Ovary (tissue), 9 donors: Measurements from ENCODE around the gene MPV17L2. TPM values are rescaled to one million over a fixed set of nuclear protein-coding genes. Genes with fewer than 3 reads are reported as not detected.

Experiments
- DNase-seq, 5 donors: peaks; one replicate each; pipeline ENCODE4 v3.0.0-alpha.2; 2019 to 2020
- H3K27ac ChIP-seq, 2 donors: fragments of 200-600 bp; one replicate each; pipeline versions ENCODE4 v1.5.1 to v1.8.0; 2019 to 2022
- H3K27me3 ChIP-seq: fragments of 200-600 bp; one replicate; pipeline ENCODE4 v1.8.0; 2022
- H3K36me3 ChIP-seq: fragments of 200-600 bp; sonication (generic); one replicate; pipeline ENCODE4 v1.5.1; 2019
- H3K4me1 ChIP-seq: one replicate; pipeline ENCODE4 v1.8.1; 2013; ENCODE audit warnings: mild to moderate bottlenecking, moderate library complexity; ENCODE audit not compliant: insufficient read depth
- H3K4me3 ChIP-seq: fragments of 200-600 bp; sonication (generic); one replicate; pipeline ENCODE4 v1.5.1; 2017
- H3K9me3 ChIP-seq, 2 donors: fragments of 200-600 bp in 1 of 2; sonication (generic) in 1 of 2; one replicate each; pipeline versions ENCODE4 v1.5.1 to v1.8.1; 2013 to 2019; ENCODE audit warnings: mild to moderate bottlenecking in 1 of 2, moderate library complexity in 1 of 2
- CTCF ChIP-seq, 3 donors: fragments of 450-650 bp in 2 of 3; fragments of 200-600 bp in 1 of 3; IDR thresholded peaks; one replicate each; pipeline versions ENCODE4 v1.5.1 to v1.8.0; 2016 to 2022; ENCODE audit warnings: antibody characterized with exemption in 3 of 3, mild to moderate bottlenecking in 1 of 3
- EP300 ChIP-seq: sonication (generic); formaldehyde crosslinking; IDR thresholded peaks from one replicate; pipeline ENCODE4 v1.6.1; 2017; ENCODE audit warnings: antibody characterized with exemption
- POLR2A ChIP-seq: fragments of 450-650 bp; IDR thresholded peaks from one replicate; pipeline ENCODE4 v1.6.1; 2017; ENCODE audit warnings: antibody characterized with exemption, mild to moderate bottlenecking, moderate library complexity
- WGBS, 3 donors: extraction: QIAGEN DNeasy Blood & Tissue Kit in 1 of 3; methylation state at CpG; one replicate each; pipeline versions ENCODE4 v1.1.5 to v1.1.7; 2013 to 2017; 5-methylcytosine and 5-hydroxymethylcytosine counted together
- intact Hi-C, 4 donors: fragments of 100-400 bp; cut with DNase I; formaldehyde crosslinking; loops; one replicate each; pipeline versions ENCODE4 v1.11.0 to v1.15.1; 2022 to 2023
- polyA plus RNA-seq, 2 donors: library from polyadenylated mRNA; stranded (reverse); fragments of 200-250 nt in 1 of 2; fragments of 350-450 nt in 1 of 2; fragmentation: Illumina TruSeq in 1 of 2; extraction: RNeasy Lipid Tissue Mini Kit (QIAGEN cat#74804) in 1 of 2; gene quantifications; one replicate each; pipeline ENCODE4 v1.2.3, GENCODE V29; 2013 to 2014
- total RNA-seq, 7 donors: library from RNA; depleted of rRNA in 2 of 7; stranded (reverse); fragments of >200 nt in 2 of 7; fragmentation: NEBNext Ultra II Directional in 3 of 7; extraction: Animal tissue kit (Norgen Biotek cat#: 25700) in 3 of 7; gene quantifications; one replicate each; pipeline versions ENCODE4 v1.1.0 to v1.2.4, GENCODE V29; 2016 to 2023
- donor health status: DM: no; HTN: no; CAD: no; lungs with moderate emphysema.
- donor health status: DM: no; HTN: no; CAD: no.
- donor health status: Bipolar disorder and iron deficiency.
- donor health status: DM: yes; HTN: yes; CAD: no.
- donor health status: DM: no; HTN: no; CAD: no.
- donor health status: DM: yes; HTN: yes; CAD: no.

MPV17L2 gene
- total and polyA plus RNA-seq, 9 donors: 3.5 to 15.2 (median 8.6) TPM

GRCh38 chr19:18191640-18192062, 1.4 kb upstream of the MPV17L2 start:
- TF ChIP-seq EP300 (no peak), CTCF (IDR thresholded peaks at IDR 0.05) (no peak), POLR2A (peak; percentile 17)
- DNase-seq: no peak
- H3K36me3 ChIP-seq: no peaks in the 10 kb centered on the region
- H3K4me1 ChIP-seq: peaks cover 6% of the 10 kb centered on the region
- intact Hi-C loops: loop anchor here in 3 of 4 donors (2.0 to 10.0 kb wide), 4 partner anchors 61 to 223 kb away; partner anchors contain the start of gene SSBP4 (in 1 of the 3)
- H3K27ac ChIP-seq: peak overlapping the region; percentile 76 to 95
- H3K9me3 ChIP-seq: no peaks in the 10 kb centered on the region
- peak overlapping the region; percentile 57 for H3K4me3 ChIP-seq
- no peaks in the 10 kb centered on the region for H3K27me3 ChIP-seq
- 44 to 51% (median 47%) methylated on average over 5 of the region's 5 CpGs for WGBS, 3 donors

GRCh38 chr19:18193388-18194180, 566 bp downstream of the MPV17L2 start:
- H3K27ac ChIP-seq: peak overlapping the region; percentile 81 to 95
- no peak for TF ChIP-seq CTCF (IDR thresholded peaks at IDR 0.05)
- TF ChIP-seq POLR2A: no peak
- TF ChIP-seq EP300: no peak
- peak in 3 of 5 donors; percentile 63 to 82 (median 77) for DNase-seq
- 2 to 7% (median 5%) methylated on average over 29 to 46 of the region's 46 CpGs for WGBS, 3 donors
- no peaks in the 10 kb centered on the region for H3K9me3 ChIP-seq
- no peaks in the 10 kb centered on the region for H3K36me3 ChIP-seq
- intact Hi-C loops: loop anchor here in 3 of 4 donors (2.0 to 10.0 kb wide), 4 partner anchors 59 to 221 kb away; partner anchors contain the start of gene SSBP4 (in 1 of the 3)
- peak overlapping the region; percentile 62 for H3K4me3 ChIP-seq
- no peaks in the 10 kb centered on the region for H3K27me3 ChIP-seq
- H3K4me1 ChIP-seq: peaks cover 6% of the 10 kb centered on the region

- TF ChIP-seq POLR2A: no peak
- TF ChIP-seq EP300: no peak
- no peak for TF ChIP-seq CTCF (IDR thresholded peaks at IDR 0.05)
- Histone ChIP-seq H3K36me3 (no peaks in the 10 kb centered on the region), H3K4me1 (peaks cover 6% of the 10 kb centered on the region), H3K9me3 (no peaks in the 10 kb centered on the region), H3K27ac (peak overlapping the region in 1 of 2 donors; percentile 66), H3K27me3 (no peaks in the 10 kb centered on the region), H3K4me3 (peak overlapping the region; percentile 62)
- no peak for DNase-seq
- WGBS, 3 donors: 30 to 41% (median 33%) methylated on average over 12 of the region's 12 CpGs
- intact Hi-C loops: loop anchor here in 2 of 4 donors (5.0 to 10.0 kb wide), 3 partner anchors 61 to 221 kb away; partner anchors contain the start of gene SSBP4 (in 1 of the 2)
Observed at GRCh38 chr19:18194181-18194530, 1.1 kb downstream of the MPV17L2 start.

GRCh38 chr19:18194554-18195238, 1.7 kb downstream of the MPV17L2 start:
- intact Hi-C loops: loop anchor here in 2 of 4 donors (5.0 to 10.0 kb wide), 3 partner anchors 60 to 220 kb away; partner anchors contain the start of gene SSBP4 (in 1 of the 2)

More at GRCh38 chr19:18194554-18195238, 1.7 kb downstream of the MPV17L2 start:
- H3K4me3 ChIP-seq: peak overlapping the region; percentile 62
- 14 to 22% (median 16%) methylated on average over 25 to 27 of the region's 27 CpGs for WGBS, 3 donors
- DNase-seq: peak; percentile 79 to 87 (median 82)
- TF ChIP-seq POLR2A: no peak
- no peak for TF ChIP-seq EP300
- no peak for TF ChIP-seq CTCF (IDR thresholded peaks at IDR 0.05)
- peak overlapping the region in 1 of 2 donors; percentile 66 for H3K27ac ChIP-seq
- H3K27me3 ChIP-seq: no peaks in the 10 kb centered on the region
- no peaks in the 10 kb centered on the region for H3K36me3 ChIP-seq
- H3K4me1 ChIP-seq: peaks cover 6% of the 10 kb centered on the region
- H3K9me3 ChIP-seq: no peaks in the 10 kb centered on the region
